T-helper 2 cell treated with Interferon-gamma antibody and Interleukin-4, amounts not matched to agents 100 ng/mL and 5 ng/mL, for 36 hours (primary cell): ENCODE measurements around the gene GLG1. TPM values are rescaled to one million over a fixed set of nuclear protein-coding genes. Genes with fewer than 3 reads are reported as not detected.
"Not testable (repeated sequence)": the region's sequence is repeated elsewhere in the genome, so short reads cannot be mapped to it uniquely, and the experiment has no call there.

ENCODE experiments used
- intact Hi-C: fragments of 100-400 bp; cut with micrococcal nuclease; formaldehyde crosslinking; loops from one replicate; pipeline ENCODE4 v1.15.1; 2023
- total RNA-seq: library from RNA; stranded (reverse); gene quantifications from 2 replicates; pipeline ENCODE4 v1.2.3, GENCODE V29; 2022

Gene GLG1
- 91.5 and 93.7 TPM in 2 replicates for total RNA-seq

DNA sequence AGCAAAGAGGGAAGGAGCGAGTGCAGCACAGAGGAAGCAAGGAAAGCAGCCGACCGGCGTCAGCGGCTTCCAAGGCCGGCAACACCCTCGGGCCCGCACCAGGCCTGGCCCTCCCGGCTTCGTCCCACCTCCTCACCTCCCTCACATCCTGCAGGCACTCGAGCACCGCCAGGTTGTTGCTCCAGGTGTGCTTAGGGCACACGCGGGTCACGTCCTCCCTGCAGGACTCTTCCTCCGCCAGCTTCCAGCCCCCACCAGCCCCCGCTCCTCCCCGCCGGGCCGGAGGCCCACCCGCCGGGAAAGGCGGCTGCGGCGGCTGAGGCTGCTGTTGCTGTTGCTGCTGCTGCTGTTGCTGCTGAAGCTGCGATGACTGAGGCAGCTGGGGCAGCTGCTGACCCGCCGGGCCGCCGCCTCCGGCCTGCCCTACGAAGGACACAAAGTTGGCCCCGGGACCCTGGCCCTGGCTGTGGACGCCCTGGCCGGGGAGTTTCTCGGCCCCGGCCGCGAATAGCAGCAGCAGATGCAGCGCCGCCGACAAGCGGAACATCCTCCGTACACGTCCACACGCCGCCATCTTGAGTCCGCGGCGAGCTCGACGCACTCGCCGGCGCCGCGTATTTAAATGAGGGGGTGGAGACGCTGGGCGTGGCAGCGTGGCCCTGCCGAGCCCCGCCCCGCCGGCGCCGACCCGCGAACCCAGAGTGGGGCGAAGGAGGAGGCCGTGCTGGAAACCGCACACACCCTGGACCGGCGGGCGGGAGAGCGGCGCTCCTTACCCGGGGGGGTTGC lies at the start of gene GLG1:
Gene GLG1 (minus strand): TSS at position 594 of the 789 bp plus-strand sequence. CDS start 20 bp downstream, at position 574.
- intact Hi-C loops = loop anchor here (1.0 to 10.0 kb wide), 8 partner anchors 60 to 1819 kb away; partner anchors contain the start of genes GABARAPL2, PSMD7 and RFWD3

DNA sequence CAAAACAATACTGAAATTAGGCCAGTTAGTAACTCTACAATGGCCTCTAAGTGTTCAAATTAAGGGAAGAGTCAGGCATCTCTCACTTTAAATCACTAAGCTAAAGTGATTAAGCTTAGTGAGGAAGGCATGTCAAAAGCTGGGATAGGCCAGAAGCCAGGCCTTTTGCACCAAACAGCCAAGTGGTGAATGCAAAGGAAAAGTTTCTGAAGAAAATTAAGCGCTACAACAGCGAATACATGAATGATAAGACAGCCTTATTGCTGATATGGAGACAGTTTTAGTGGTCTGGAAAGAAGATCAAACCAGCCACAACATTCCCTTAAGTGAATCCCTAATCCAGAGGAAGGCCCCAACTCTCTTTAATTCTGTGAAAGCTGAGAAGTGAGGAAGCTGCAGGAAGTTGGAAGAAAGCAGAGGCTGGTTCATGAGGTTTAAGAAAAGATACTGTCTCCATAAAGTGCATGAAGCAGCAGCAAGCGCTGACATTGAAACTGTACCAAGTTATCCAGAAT lies 47.7 kb upstream of the GLG1 start:
- intact Hi-C loops = no loop called here

DNA sequence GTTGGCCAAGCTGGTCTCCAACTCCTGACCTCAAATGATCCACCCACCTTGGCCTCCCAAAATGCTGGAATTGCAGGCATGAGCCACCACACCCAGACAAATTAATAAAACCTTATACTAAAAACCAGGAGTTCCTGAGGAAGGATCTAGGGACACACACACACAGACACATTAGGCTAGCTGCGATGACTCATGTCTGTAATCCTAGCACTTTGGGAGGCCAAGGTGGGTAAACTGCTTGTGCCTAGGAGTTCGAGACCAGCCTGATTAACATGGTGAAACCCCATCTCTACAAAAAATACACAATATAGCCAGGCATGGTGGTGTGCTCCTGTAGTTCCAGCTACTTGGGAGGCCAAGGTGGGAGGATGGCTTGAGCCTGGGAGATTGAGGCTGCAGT lies 46.0 kb upstream of the GLG1 start:
- intact Hi-C loops = not testable (repeated sequence)

DNA sequence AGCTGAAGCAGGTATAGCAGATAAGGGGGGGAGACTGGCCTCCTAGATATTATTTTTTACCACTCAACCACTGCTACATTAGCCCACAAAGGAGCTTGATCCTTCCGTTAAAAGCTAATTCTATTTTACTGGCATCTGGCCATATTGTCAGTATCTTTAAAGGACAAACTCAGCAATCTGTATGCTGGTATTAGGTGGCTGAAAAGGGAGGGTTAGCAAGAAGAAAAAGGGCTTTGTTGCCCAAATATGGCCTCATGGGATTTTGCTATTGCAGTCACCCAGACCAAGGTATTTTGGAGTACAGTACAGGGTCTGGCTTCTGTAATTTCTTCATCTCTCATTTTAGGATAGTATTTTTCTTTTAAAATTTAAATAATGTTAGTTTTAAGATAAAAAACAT lies 45.3 kb upstream of the GLG1 start:
- intact Hi-C loops = no loop called here

DNA sequence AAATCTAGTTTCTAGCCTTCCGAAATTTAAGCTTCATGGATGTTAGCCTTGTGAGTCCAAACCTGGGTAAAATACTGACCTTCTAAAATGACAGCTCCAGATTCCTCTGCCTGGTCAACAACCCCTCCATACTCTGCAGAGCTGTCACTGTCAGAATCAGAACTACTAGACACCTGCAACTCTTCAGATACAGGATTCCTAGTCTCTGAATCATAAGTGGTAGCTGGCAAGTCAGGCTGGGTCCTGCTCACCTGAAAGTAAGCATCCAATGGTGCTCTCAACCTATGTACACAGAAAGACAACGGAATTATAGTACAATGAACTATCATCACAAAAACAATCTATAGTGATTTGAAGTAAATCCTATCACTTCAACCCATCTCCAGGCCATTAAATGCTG lies 44.9 kb upstream of the GLG1 start:
- intact Hi-C loops = no loop called here

DNA sequence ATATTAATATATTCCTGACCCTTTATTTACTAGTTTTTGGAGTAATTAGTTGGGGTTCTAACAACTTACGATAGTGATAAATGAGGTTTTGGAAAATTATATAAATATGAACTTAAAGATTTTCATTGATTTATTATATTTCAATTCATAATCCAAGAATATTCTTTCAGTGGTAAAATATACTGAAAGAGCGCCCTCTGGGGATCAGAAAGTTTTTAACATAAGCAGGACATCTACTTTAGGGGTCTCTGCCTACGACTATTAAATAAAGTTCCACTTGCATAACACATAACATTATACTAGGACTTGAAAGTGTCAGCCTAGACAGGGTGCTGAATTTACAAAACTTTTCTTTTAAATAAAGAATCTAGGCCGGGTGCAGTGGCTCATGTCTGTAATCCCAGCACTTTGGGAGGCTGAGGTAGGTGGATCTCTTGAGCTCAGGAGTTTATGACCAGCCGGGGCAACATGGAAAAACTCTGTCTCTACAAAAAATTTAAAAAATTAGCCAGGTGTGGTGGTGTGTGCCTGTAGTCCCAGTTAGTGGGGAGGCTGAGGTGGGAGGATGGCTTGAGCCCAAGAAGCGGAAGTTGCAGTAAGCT lies 44.2 kb upstream of the GLG1 start:
- intact Hi-C loops = no loop called here

DNA sequence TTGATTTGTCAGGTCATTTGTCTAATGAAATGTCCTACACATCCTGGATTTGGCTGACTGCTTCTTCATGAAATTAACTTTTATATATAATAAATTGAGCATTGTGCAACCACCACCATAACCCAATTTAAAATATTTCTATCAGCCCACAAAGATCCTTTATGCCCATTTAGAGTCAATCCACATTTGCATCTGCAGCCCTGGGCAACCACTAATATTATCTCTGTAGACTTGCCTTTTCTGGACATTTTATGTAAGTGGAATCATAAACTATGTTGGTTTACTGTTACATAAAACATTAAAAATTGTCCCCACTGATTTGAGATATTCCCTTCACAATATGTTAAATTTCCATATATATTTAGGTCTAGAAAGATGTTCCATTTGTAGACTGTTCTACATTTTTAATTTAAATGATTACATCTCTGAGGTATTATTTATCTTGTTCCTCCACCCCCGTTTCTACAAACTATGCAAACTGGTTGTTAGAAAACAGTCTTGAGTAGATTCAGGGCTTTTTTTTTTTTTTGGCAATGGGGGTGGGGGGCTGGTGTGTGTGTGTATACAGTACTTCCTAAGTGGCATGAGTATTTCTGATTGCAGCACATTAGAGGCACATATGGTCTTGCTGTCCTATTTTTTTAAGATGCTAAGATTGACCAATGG lies 43.1 kb upstream of the GLG1 start:
- intact Hi-C loops = no loop called here

DNA sequence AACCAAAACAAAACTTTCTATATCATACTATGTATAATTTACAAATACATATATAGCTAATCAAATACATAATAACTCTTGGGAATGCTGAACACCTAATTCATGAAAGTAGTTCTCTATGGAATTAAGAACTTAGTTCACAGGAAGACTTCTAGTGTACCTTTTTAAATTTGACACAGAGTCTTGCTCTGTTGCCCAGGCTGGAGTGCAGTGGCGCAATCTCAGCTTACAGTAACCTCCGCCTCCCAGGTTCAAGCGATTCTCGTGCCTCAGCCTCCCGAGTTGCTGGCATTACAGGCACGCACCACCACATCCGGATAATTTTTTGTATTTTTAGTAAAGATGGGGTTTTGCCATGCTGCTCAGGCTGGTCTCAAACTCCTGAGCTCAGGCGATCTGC lies 35.1 kb upstream of the GLG1 start:
- intact Hi-C loops = no loop called here

DNA sequence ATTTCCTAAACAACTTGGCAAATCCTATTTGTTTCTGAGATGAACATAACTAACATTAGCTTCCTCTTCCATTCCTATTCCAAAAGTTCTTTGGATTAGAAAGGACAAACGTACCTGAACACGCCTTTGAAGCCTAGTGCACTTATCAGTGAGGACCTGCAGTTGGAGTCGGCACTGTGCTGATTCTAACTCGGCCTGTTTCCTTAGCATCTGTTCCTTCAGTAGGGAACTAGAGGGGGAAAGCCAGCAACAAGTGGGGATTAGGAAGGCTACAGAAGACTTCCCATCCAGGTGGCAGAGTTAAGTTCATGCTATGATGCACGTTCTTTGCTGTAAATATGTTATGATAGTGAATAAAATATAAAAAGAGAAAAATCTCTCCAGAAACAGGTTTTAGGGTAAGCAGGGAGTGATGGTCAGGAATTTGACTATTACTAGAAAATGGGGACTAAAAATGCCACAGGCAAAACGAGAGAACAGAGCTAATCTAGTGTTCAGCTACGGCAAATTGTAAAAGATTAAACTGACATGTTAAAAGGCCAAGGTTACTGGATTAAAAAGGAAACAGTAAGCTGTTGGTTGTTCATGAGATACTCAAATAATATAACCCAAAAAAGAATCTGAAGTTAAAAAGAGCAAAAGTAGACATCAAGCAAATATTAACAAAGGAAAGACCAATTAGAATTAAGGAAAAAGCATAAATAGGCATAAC lies 31.0 kb upstream of the GLG1 start:
- intact Hi-C loops = no loop called here

DNA sequence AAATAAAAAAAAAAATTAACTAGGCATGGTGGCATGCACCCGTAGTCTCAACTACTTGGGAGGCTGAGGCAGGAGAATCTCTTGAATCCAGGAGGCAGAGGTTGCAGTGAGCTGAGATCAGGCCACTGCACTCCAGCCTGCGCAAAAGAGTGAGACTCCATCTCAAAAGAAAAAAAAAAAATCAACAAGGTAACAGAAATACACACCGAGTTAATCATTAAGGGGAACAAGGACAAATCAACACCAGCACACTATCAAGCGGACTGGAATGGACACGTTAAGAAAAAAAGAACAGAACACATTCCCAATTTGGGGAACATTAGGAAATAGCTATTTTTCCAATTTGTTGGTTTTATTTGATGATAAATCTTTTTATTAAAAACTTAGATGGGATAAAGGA lies 28.4 kb upstream of the GLG1 start:
- intact Hi-C loops = no loop called here

DNA sequence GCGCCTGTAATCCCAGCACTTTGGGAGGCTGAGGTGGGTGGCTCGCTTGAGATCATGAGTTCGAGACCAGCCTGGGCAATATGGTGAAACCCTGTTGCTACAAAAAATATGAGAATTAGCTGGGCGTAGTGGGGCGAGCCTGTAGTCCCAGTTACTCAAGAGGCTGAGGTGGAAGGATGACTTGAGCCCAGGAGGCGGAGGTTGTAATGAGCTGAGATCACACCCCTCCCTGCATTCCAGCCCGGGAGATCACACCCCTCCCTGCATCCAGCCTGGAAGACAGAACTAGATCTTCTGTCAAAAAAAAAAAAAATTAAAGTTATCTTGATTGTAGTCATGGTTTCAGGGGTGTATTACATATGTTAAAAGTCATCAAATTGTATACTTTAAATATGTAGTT lies 26.8 kb upstream of the GLG1 start:
- intact Hi-C loops = no loop called here

DNA sequence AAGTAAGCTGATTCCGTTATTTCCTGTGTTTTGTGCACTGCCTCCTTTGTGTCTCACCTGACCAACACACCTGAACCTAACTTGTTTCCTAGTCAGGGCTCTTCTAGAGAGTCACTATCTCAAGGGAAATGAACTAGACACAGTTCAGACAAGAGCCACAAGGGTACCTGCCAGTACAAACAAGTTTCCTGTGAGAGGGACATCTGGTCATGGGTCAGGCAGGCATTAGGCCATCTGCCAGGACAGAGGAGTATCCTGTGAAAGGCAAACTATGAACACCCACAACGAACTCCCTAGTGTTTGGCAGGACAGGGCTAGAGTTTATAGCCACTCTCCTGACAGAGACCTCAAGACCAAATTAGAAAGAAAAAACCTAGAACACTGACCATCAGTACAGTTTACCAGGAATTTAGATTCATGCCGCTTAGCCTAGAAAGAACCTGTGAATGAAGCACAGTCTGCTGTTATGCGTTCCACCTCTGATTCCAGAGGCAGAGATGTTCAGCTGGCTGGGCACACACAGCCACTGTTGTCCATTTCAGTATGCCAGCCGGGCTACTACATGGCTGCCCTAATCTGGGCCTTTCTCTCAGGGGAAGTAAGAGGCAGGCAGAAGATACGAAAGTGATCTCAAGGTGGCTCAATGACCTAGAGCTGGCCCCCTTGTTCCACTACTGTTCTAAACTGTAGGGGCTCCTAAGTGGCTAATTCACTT lies 20.7 kb upstream of the GLG1 start:
- intact Hi-C loops = no loop called here

DNA sequence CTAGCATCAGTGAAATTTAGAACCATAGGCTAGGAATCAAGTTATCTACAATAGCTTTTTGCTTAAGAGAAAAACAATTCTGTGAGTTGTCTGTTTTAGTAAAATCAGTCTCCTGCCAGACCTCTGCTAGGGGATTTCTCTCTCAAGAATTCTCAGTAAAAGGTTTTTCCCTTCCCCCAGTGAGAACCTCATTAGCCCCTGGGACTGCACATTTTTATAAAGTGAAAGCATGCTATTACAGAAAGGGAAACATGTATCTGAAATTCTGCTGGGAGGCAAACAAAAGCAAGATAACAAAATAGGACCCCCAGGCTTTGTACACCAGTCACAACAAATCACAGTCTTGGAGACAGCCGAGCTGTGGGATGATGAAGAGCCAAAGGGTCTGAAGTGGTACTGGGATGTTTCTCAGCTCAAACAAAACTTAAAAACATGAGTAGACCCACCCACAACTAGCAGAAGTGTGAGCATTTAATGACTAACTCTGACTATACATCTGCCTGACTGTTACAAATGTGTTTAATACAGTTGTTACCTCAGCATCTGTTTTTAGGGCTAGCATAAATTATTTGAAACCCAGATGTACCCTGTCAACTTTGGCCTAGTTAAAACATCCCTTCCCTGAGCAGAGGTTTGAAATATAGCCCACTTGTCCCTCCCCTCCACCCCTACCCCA lies 20.0 kb upstream of the GLG1 start:
- intact Hi-C loops = no loop called here

DNA sequence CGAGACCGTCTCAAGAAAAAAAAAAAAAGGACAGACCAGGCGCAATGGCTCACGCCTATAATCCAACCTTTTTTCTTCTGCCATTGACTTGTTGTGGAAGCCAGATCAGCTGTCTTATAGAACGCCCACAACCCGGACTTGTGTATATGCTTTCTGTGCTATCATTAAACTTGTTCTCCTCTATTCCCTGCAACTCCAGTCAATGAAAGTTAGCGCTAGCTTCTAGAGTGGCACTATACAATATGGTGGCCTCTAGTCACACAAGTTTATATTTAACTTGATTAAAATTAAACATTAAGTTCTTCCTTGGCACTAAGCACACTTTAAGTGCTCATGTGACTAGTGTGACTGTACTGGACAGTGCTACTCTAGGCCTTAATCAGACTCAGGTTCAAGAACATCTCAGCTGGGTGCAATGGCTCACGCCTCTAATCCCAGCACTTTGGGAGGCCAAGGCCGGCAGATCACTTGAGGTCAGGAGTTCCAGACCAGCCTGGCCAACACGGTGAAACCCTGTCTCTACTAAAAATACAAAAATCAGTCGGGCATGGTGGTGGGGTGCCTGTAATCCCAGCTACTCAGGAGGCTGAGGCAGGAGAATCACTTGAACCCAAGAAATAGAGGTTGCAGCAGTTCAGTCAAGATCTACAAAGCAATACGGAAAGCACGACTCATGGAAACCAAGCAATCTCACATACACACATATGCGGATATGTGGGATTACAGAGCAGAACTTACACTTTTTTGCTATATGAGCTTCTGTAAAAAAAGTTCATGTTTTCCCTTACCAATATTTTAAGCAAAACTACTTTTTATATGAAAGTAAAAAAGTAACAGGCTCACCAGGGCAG lies 18.8 kb upstream of the GLG1 start:
- intact Hi-C loops = no loop called here

DNA sequence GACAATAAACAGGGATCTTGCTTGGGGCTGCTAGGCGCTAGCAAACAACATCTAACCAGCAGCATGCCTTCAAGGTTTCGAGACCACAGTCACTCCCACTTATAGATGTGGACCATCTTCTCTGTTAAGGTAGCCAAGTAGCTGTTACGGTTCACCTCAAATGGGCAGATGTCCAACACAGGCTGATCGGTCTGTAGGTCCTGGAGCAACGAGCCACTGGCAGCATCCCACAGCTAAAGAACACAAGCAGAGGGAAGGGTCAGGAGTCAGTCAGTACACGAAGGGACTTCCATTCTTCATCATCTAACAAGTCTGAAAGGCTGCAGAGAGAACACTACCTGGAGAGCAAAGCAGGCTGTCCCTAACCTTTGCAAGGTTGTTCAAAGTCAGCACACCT lies 16.9 kb upstream of the GLG1 start:
- intact Hi-C loops = loop anchor here (5.0 kb wide), 1 partner anchor 132 kb away; no protein-coding TSS in a partner anchor

DNA sequence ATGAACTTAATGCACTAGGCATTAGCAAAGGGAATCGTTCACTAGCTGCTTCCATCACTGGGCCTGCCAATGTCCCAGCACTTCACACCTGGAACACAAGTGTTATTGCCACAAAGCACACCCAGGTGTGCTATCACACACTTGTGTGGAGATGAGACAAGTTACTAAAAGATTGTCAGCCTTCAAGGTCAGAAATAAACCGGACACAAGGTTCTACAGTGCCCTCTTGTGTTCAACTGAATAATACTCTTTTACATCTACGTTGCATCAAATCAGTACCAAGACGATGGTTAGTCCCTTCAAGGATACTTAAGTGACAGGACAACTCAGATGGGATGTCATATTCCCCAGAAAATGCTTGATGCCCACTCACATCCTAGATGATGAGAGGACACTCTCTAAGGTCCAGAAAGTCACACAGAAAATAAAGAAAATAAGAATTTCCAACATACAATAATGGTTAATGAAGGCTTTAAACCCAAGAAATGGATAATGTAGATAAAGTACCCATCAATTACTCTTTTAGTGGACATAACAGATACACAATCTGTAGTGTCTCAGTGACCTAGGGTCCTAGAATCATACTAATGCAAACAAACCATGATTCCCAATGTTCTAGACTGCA lies 16.4 kb upstream of the GLG1 start:
- intact Hi-C loops = loop anchor here (5.0 kb wide), 1 partner anchor 131 kb away; no protein-coding TSS in a partner anchor

DNA sequence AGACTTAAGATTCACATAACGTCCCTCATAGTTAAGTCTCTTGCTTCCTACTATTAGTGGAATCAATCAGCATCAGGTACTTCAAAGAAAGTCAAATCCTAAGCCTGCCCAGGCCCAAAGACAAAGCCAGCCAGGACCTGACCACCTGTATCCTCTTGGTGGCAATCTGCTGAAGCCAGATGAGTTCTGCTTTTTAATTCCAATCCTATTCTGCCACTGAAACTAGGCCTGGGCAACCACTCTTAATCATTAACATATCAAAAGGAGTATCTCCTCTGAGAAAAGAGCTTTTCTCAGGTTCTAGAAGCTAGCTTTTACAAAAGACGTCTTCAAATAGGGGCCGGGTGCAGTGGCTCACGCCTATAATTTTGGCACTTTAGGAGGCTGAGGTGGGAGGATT lies 15.1 kb upstream of the GLG1 start:
- intact Hi-C loops = loop anchor here (5.0 kb wide), 1 partner anchor 130 kb away; no protein-coding TSS in a partner anchor

DNA sequence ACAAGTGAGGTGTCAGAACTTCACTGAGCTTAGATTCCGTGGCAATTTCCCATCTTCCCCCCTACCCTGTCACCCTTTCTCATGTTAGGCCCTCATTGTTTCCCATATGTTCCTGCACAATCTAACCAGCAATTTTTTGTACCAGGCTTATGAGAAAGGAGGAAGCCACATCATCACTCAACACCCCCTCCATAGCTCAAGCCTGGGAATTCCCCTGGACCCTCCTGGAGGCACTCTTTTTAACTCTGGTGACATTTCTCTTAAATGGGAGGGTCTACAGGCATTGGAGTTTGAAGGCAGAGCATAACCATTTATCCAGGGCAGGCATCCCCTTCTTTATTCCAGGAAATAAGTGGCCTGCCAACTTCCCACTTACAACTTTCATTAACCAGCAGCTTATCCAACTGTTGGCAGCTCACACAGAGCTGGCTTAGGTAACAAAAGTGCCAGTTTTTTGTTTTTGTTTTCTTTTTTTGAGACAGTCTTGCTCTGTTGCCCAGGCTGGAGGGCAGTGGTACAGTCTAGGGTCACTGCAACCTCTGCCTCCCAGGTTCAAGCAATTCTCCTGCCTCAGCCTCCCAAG lies 10.4 kb upstream of the GLG1 start:
- intact Hi-C loops = no loop called here
